Endothelial cell of umbilical vein (primary cell): ENCODE data around the gene PHKA2. TPM values are rescaled to one million over a fixed set of nuclear protein-coding genes. Genes with fewer than 3 reads are reported as not detected.

Experiments
- BruUV-seq: library from RNA; stranded (reverse); fragments of 400-500 nt; replicated peaks from 2 replicates; lab custom pipeline; 2021; lab: Mats Ljungman, UMichigan
- CTCF ChIA-PET: fragments of 300-600, 350-600 bp; sonication (Branson Sonifier 250); formaldehyde crosslinking; loops from one replicate; lab custom pipeline; 2021; ENCODE audit warnings: antibody characterized with exemption, inconsistent platforms; lab: Charles Lee
- POLR2A ChIA-PET: fragments of 300-600, 350-600 bp; sonication (Branson Sonifier 250); formaldehyde crosslinking; loops from one replicate; lab custom pipeline; 2021; ENCODE audit warnings: antibody characterized with exemption, inconsistent platforms; lab: Charles Lee
- DNase-seq: peaks from one replicate; pipeline ENCODE4 v3.0.0-alpha.2; 2011; ENCODE audit warnings: low read depth, low spot score
- FAIRE-seq: peaks from 2 replicates; lab custom pipeline; 2011; peaks lifted over from hg19 to GRCh38; lab: Jason Lieb, UNC
- H2AFZ ChIP-seq: 2 replicates; pipeline ENCODE4 v1.6.0; 2012; ENCODE audit warnings: low read depth, low read length, control low read depth, inconsistent platforms
- H3K27ac ChIP-seq: 2 replicates; pipeline ENCODE4 v1.5.1; 2011; ENCODE audit warnings: low read depth, mild to moderate bottlenecking, control low read depth, low read length, moderate library complexity; ENCODE audit not compliant: insufficient read depth
- H3K27me3 ChIP-seq, 2 experiments: 2 replicates each; pipeline versions ENCODE4 v1.6.0 to v1.6.1; 2011; ENCODE audit warnings: low read length in 2 of 2, mixed read lengths in 1 of 2; ENCODE audit not compliant: control insufficient read depth in 2 of 2, insufficient read depth in 2 of 2
- H3K36me3 ChIP-seq, 2 experiments: 2 replicates in 1 of 2; 3 replicates in 1 of 2; pipeline ENCODE4 v1.5.1; 2011; ENCODE audit warnings: low read length in 2 of 2, mild to moderate bottlenecking in 1 of 2, moderate library complexity in 1 of 2; ENCODE audit not compliant: control insufficient read depth in 2 of 2, insufficient read depth in 2 of 2; ENCODE audit errors: extremely low read depth in 1 of 2
- H3K4me1 ChIP-seq: 3 replicates; pipeline ENCODE4 v1.5.1; 2011; ENCODE audit warnings: mild to moderate bottlenecking, low read length; ENCODE audit not compliant: control insufficient read depth, insufficient read depth; ENCODE audit errors: extremely low read depth
- H3K4me2 ChIP-seq: 2 replicates; pipeline ENCODE4 v1.6.1; 2011; ENCODE audit warnings: low read length, control low read depth, mixed read lengths; ENCODE audit not compliant: insufficient read depth
- H3K4me3 ChIP-seq, 3 experiments: fragments of 200-600 bp in 1 of 3; sonication (generic), shearing (Covaris generic) in 1 of 3; replicated peaks in 1 of 3; 2 replicates each; pipeline ENCODE4 v1.5.1; 2011 to 2016; ENCODE audit warnings: control low read depth in 3 of 3, low read length in 3 of 3, mild to moderate bottlenecking in 2 of 3, inconsistent platforms in 1 of 3, low read depth in 1 of 3, moderate library complexity in 1 of 3; ENCODE audit not compliant: insufficient read depth in 1 of 3
- H3K79me2 ChIP-seq: 2 replicates; pipeline ENCODE4 v1.6.0; 2012; ENCODE audit warnings: low read length, inconsistent platforms; ENCODE audit not compliant: control insufficient read depth, insufficient read depth
- H3K9ac ChIP-seq: replicated peaks from 2 replicates; pipeline ENCODE3; 2011; ENCODE audit warnings: low read length, control low read depth; ENCODE audit not compliant: insufficient read depth; ENCODE audit errors: extremely low read depth
- H3K9me1 ChIP-seq: replicated peaks from 3 replicates; pipeline ENCODE4 v1.6.0; 2011; ENCODE audit warnings: mild to moderate bottlenecking, low read length; ENCODE audit not compliant: control insufficient read depth, insufficient read depth; ENCODE audit errors: extremely low read depth
- H3K9me3 ChIP-seq: replicated peaks from 2 replicates; pipeline ENCODE4 v1.5.1; 2012; ENCODE audit warnings: low read length, inconsistent platforms; ENCODE audit not compliant: control insufficient read depth, insufficient read depth
- H4K20me1 ChIP-seq: replicated peaks from 2 replicates; pipeline ENCODE3; 2011; ENCODE audit warnings: mild to moderate bottlenecking, low read length; ENCODE audit not compliant: control insufficient read depth, insufficient read depth; ENCODE audit errors: extremely low read depth
- CTCF ChIP-seq, 2 donors: IDR thresholded peaks; 1 replicate in 1 of 2; 2 replicates in 1 of 2; pipeline ENCODE4 v1.5.1; 2011; ENCODE audit warnings: low read length in 2 of 2, mild to moderate bottlenecking in 2 of 2, moderate library complexity in 2 of 2, control low read depth in 1 of 2, inconsistent platforms in 1 of 2, low read depth in 1 of 2; ENCODE audit not compliant: insufficient read depth in 1 of 2; ENCODE audit errors: extremely low read depth in 1 of 2
- EZH2 ChIP-seq: IDR thresholded peaks from 2 replicates; pipeline ENCODE4 v1.6.1; 2012; ENCODE audit warnings: borderline replicate concordance, low read depth, mild to moderate bottlenecking, moderate library complexity, low read length, inconsistent platforms; ENCODE audit not compliant: severe bottlenecking
- GATA2 ChIP-seq: IDR thresholded peaks from 2 replicates; pipeline ENCODE4 v1.7.0; 2011; ENCODE audit warnings: low read depth, mild to moderate bottlenecking, moderate library complexity, mixed read lengths, low read length; ENCODE audit not compliant: insufficient read length, insufficient read depth
- JUN ChIP-seq: IDR thresholded peaks from 2 replicates; pipeline ENCODE4 v1.6.1; 2011; ENCODE audit warnings: borderline replicate concordance, low read depth; ENCODE audit not compliant: insufficient read length, insufficient read depth
- MAX ChIP-seq: IDR thresholded peaks from 2 replicates; pipeline ENCODE4 v1.6.1; 2011; ENCODE audit not compliant: insufficient read depth, insufficient read length
- POLR2A ChIP-seq: IDR thresholded peaks from 2 replicates; pipeline ENCODE4 v1.6.1; 2012; ENCODE audit warnings: low read depth, mild to moderate bottlenecking, control low read depth, low read length
- POLR2AphosphoS5 ChIP-seq: IDR thresholded peaks from 2 replicates; pipeline ENCODE4 v1.6.1; 2012; ENCODE audit warnings: low read depth, mild to moderate bottlenecking, control low read depth, low read length, moderate library complexity; ENCODE audit not compliant: insufficient read depth
- dilution Hi-C: fragments of 300-500 bp; cut with MboI; formaldehyde crosslinking; loops from one replicate; pipeline ENCODE4 v1.15.0; 2019; ENCODE audit warnings: low sequenced_read_pairs; ENCODE audit not compliant: extremely low pct_ligation_motif_present
- intact Hi-C: fragments of 100-400 bp; cut with micrococcal nuclease; formaldehyde crosslinking; loops from one replicate; pipeline ENCODE4 v1.10.0; 2022
- polyA plus RNA-seq, 4 experiments: library from polyadenylated mRNA; depleted of rRNA in 3 of 4; stranded (reverse) in 3 of 4; unstranded in 1 of 4; fragments of >200 nt; gene quantifications; 2 replicates each; pipeline versions ENCODE4 v1.2.1 to v1.2.3, GENCODE V29; 2011 to 2012; ENCODE audit warnings: missing spikeins in 1 of 4
- total RNA-seq: library from RNA; stranded (reverse); gene quantifications from 2 replicates; pipeline ENCODE4 v1.2.3, GENCODE V29; 2021

Gene PHKA2
- total and polyA plus RNA-seq, 2 donors (not counting 3 experiments of a cell fraction or from before 2014, with no cell fraction given) = 16.7 to 17.1 TPM

- intact Hi-C loops = loop anchor here (1.0 to 5.0 kb wide), 5 partner anchors 96 to 495 kb away; partner anchors contain the start of gene PHKA2
- no peak overlapping the region for H3K27ac ChIP-seq
Measured at GRCh38 chrX:18886005-18886343, 97.9 kb downstream of the PHKA2 start.

More at GRCh38 chrX:18886005-18886343, 97.9 kb downstream of the PHKA2 start:
- H3K9me3 ChIP-seq = no peaks in the 10 kb centered on the region
- no peak for TF ChIP-seq GATA2
- TF ChIP-seq POLR2AphosphoS5 = no peak
- no peak for TF ChIP-seq MAX
- no peak for TF ChIP-seq CTCF (IDR thresholded peaks at IDR 0.05; ENCODE audit: extremely low read depth in 1 of 2, insufficient read depth in 1 of 2, low read depth in 1 of 2, low read length in 2 of 2)
- TF ChIP-seq JUN = no peak
- no peak for TF ChIP-seq POLR2A
- no peak for TF ChIP-seq EZH2
- no peaks in the 10 kb centered on the region for H4K20me1 ChIP-seq
- ChIA-PET CTCF (interaction anchor here (0.8 to 1.6 kb wide), 6 partner anchors 13 to 476 kb away, joined by 3 to 5 read pairs (median 4); no protein-coding TSS in a partner anchor), POLR2A (no interaction called here)
- H3K4me3 ChIP-seq = peak overlapping the region in 1 of 3 experiments; percentile 21
- FAIRE-seq = no peak
- no peaks in the 10 kb centered on the region for H3K27me3 ChIP-seq
- DNase-seq = no peak
- no TSS peak for BruUV-seq
- no peaks in the 10 kb centered on the region for H3K36me3 ChIP-seq
- H3K4me1 ChIP-seq = peaks cover 12% of the 10 kb centered on the region
- H3K4me2 ChIP-seq = peak overlapping the region; percentile 65
- H2AFZ ChIP-seq = peak overlapping the region; percentile 88
- dilution Hi-C loops = no loop called here
- no peaks in the 10 kb centered on the region for H3K9me1 ChIP-seq
- no peak overlapping the region for H3K9ac ChIP-seq
- H3K79me2 ChIP-seq = no peaks in the 10 kb centered on the region
